ENCODE data around the gene RNF135. TPM values are rescaled to one million over a fixed set of nuclear protein-coding genes. Genes with fewer than 3 reads are reported as not detected.

The RNF135 gene
- total RNA-seq, 2 donors from 2014 or later = 13.7 to 18.8 TPM

DNA sequence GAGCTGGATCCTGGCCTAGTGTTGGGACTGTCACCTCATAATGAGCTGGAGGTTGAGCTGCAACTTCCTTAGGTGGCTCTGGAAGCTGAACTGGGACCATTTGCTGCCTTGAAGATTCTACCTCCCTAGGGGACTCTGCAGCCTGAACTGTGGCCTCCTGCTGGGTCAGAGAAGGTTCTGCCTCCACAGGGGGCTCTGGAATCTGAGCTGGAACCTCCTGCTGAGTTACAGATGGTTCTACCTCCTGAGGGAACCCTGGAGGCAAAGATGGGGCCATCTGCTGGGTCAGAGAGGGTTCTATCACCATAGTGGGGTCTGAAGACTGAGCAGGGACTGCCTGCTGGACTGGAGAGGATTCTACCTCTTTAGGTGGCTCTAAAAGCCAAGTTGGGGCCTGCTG lies 77.3 kb downstream of the RNF135 start:
- H3K36me3 ChIP-seq (replicated peaks in 1 of 2; ENCODE audit: insufficient read depth in 1 of 2, low read depth in 2 of 2) = no peaks in the 10 kb centered on the region
- H3K9me3 ChIP-seq = no peaks in the 10 kb centered on the region
- no peaks in the 10 kb centered on the region for H3K4me1 ChIP-seq
- intact Hi-C loops (cut with DNase I) = no loop called here
- H3K27ac ChIP-seq = no peak overlapping the region
- H3K27me3 ChIP-seq = no peaks in the 10 kb centered on the region
- no peak for TF ChIP-seq CTCF (IDR thresholded peaks at IDR 0.05)
- no peak for TF ChIP-seq POLR2A (IDR thresholded peaks at IDR 0.05)
- no peak for DNase-seq
- ATAC-seq = no peak
- H3K4me3 ChIP-seq = no peak overlapping the region

DNA sequence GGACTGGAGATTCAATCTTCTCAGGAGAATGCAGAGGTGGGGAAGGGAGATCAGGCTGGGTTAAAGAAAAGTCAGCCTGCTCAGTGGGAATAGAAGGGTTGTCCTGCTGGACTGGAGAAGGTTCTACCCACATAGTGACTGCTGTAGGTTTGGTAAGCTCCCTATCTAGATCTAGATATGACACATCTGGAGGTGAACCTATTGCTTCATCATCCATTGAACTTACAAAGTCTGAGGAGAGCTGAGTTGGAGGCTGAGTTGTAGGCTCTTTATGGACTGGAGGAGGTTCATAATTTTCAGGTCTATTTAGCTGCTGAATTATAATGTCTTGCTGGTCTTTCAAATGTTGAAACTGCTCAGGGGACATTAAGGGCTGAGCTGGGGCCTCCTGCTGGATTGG lies 77.9 kb downstream of the RNF135 start:
- DNase-seq = no peak
- TF ChIP-seq CTCF (IDR thresholded peaks at IDR 0.05) (no peak), POLR2A (IDR thresholded peaks at IDR 0.05) (no peak)

More for the DNA sequence above, 77.9 kb downstream of the RNF135 start:
- H3K27ac ChIP-seq = no peak overlapping the region
- H3K4me3 ChIP-seq = no peak overlapping the region
- no peaks in the 10 kb centered on the region for H3K27me3 ChIP-seq
- H3K36me3 ChIP-seq (replicated peaks in 1 of 2; ENCODE audit: insufficient read depth in 1 of 2, low read depth in 2 of 2) = no peaks in the 10 kb centered on the region
- ATAC-seq = no peak
- no peaks in the 10 kb centered on the region for H3K9me3 ChIP-seq
- no peaks in the 10 kb centered on the region for H3K4me1 ChIP-seq
- intact Hi-C loops (cut with DNase I) = no loop called here

Small RNA genes lying within 50 kb of the gene (small RNA-seq; reads per million reads assigned to genes)
- not detected for gene AC138207.3
- gene RN7SL138P = not detected

Other genes with a start within 250 kb of the RNF135 start
- gene CRLF3, start 146.3 kb upstream of the RNF135 start, total RNA-seq = 1 to 10 TPM; 2.6 to 5.2 TPM
- gene ATAD5, start 139.1 kb upstream of the RNF135 start, total RNA-seq = 1 to 10 TPM; 1.0 to 1.6 TPM
- 1 to 10 TPM; 6.7 to 9.9 TPM for gene TEFM, start 64.8 kb upstream of the RNF135 start, total RNA-seq
- 10 to 100 TPM; 13.7 to 14.8 TPM for gene ADAP2, start 49.1 kb upstream of the RNF135 start, total RNA-seq
- 10 to 100 TPM; 54.7 to 57.1 TPM for gene NF1, start 123.9 kb downstream of the RNF135 start, total RNA-seq

Measured in body of pancreas (tissue), 4 donors.